Measurements from ENCODE around the gene SRP68.

The SRP68 gene

DNA sequence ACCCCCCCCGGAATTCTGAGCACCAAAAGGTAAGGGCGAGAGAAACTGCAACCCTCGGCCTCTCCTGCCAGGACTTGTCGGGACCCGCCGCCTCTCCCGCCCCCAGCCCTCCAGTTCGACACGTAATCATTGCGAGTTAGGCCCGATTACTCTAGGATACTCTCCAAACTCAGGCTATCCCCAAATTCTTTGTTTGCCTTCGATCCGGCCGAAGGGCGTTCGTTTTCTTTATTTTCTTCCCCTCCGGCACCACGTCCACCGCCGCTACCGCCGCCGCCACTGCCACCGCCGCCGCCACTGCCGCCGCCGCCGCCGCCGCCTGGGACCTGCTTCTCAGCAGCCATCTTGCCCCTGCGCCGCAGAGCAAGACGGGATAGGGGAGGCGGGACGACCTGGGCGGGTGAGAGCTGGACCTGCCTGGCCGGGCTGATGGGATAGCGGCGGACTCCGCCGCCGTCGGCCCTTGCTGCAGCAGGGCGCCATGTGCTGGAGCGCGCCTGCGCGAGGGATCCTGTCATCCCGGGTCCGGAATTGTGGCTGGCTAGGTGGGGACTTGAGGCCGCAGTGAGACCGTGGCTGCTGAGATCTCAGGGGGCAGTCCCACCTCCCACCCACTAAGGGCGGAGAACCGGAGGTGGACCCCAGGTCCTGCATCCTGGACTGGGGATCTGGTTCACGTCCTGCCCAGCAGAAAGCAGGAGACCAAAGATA lies at the start of gene SRP68:
TSS of gene SRP68 (minus strand) at position 370 of the 711 bp plus-strand sequence. CDS start at position 344, 26 bp downstream.
- DNase-seq = peak; percentile 90

DNA sequence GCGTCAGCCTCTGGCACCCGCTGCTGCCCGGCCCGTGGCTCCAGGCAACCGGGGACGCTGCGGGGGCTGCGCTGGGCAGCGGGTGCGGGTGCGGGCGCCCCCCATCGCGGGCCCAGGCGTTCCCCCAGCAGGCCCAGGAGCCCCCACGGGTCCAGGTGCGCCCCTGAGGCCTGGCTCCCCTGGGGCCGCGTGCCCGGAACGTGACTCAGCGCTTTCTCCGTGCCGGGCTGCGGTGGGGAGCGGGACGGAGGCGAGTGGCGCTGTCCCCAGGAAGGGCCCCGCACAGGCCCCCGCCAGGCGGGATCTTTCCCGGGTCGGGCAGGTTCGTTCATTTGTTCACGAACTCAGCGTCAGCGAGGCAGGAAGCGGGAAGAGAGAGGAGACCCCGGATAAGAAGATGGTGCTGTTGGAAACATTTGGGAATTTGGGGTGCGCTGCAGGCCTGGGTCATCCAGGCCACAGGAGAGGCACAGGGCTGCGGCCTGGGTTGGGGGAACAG lies 49.7 kb upstream of the SRP68 start:
- DNase-seq = no peak

DNA sequence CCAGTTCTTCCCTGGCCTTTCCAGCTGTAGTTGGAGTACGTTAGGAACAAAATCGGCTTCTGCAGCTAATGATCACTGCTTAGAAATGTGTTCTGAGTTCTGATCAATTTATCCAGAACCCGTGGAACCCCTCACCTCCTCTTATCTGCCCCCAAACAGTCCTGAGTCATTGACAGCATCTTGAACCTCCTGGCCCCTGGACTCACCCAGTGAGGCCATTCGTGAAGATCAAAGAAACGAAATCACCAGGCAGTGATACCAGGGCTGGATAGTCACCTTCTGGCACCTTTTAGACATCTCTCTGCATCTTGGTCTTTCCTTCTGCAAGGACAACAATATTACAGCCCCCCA lies 48.3 kb upstream of the SRP68 start:
- DNase-seq = no peak

DNA sequence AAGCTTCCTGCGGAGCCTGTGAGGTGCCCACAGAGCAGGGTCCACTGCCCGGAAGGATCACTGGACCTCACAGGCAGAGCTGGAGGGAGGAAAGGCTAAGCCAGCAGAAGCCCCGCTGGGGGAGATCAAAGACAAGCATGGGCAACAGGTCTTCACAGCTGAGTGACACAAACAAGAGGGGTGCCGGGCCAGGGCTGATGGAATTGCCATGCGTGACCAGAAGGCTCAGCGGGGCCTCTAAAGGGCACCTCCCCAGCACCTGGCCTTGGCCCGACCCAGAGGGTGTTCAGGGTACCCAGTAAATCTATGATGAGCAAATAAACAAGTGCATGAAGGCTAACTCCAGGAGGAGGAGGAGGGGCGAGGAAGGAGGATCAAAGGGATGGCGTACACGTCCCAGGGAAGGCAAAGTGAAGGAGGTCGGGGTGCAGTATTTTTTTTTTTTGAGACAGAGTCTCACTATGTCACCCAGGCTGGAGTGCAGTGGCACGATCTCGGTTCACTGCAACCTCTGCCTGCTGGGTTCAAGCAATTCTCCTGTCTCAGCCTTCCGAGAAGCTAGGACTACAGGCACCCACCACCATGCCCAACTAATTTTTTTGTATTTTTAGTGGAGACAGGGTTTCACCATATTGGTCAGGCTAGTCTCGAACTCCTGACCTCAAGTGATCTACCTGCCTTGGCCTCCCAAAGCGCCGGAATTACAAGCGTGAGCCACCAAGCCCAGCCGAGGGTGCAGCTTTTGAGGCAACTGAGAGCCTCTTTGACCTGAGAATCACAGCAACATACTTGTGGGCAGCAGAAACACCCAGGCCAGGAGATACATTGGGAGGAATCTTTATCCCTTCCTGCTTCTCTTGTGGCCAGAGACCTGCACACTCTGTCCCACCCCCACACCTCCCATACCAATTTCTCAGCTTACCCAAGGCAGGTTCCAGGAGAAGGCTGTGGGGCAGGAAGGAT lies 47.4 kb upstream of the SRP68 start:
- DNase-seq = no peak

DNA sequence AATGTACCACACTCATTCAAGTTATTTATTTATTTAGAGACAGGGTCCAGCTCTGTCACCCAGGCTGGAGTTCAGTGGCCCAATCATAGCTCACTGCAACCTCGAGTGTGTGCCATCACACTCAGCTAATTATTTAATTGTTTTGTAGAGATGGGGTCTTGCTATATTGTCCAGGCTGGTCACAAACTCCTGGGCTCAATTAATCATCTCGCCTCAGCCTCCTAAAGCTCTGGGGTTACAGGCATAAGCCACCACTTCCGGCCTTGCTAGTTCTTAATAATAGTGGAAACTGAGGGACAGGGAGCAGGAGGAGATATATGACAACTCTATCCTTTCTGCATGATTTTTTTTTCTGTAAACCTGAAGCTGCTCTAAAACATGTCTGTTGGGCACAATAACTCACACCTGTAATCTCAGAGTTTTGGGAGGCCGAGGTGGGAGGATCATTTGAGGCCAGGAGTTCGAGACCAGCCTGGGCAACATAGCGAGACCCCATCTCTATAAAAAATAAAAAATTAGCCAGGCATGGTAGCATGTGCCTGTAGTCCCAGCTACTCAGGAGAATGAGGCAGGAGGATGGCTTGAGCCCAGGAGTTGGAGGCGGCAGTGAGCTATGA lies 42.9 kb upstream of the SRP68 start:
- no peak for DNase-seq

DNA sequence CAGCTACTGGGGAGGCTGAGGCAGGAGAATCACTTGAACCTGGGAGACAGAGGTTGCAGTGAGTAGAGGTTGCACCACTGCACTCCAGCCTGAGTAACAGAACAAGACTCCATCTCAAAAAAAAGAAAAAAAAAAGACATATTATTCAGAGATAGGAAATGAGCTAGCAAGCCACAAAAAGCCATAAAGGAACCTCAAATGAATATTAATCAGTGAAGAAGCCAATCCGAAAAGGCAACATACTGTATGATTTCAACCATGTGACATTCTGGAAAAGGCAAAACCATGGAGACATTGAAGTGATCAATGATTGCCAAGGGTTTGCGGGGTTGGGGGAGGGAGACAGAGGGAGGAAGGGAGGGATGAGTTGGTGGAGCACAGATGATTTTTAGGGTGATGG lies 39.6 kb upstream of the SRP68 start:
- DNase-seq = no peak

DNA sequence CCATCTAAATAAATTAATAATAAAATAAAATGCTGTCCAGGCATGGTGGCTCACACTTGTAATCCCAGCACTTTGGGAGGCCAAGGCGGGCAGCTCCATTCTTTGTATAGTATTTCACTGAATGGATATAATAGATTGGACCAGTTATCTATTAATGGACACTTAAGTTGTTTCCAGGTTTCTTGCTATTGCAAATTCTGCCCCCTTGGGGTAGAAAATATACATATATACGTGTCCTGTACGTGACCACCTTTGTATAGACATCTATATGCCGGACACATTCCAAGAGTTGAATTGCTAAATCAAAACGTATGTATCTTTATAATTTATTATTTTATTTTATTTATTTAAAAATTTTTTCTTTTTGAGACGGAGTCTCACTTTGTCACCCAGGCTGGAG lies 35.2 kb upstream of the SRP68 start:
- DNase-seq = no peak

DNA sequence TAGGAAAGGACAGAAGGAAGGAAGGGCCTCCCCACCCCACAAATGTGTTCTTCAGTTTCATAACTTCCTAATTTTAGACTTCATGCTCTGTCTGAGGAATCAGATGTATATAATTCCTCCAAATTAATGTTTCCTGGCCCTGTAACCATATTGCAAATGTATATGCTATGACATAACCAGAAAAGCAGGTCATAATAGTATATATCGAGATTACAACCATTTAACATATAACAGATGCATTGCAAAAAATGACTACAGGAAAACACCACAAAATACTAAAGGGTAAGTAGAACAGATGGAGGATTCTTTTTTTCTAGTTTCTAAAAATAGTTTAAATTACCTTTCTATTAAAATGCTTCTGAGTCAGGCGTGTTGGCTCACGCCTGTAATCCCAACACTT lies 34.4 kb upstream of the SRP68 start:
- DNase-seq = no peak

DNA sequence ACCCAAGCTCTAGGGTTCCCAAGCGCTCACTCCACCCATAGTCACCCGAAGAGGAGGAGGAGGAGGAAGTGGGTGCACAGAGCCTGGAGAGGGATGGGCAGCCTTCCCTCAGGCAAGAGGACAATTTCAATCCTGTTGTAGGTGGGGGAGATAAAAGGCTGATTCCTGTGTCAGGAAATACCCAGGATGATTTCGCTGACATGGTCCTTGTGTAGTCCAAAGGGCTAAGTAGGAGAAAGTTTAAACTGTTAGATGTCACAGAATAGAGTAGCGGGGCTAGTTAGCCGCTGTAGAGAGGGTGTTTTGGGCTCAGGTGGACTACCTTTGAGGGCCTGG lies 32.5 kb upstream of the SRP68 start:
- DNase-seq = no peak

DNA sequence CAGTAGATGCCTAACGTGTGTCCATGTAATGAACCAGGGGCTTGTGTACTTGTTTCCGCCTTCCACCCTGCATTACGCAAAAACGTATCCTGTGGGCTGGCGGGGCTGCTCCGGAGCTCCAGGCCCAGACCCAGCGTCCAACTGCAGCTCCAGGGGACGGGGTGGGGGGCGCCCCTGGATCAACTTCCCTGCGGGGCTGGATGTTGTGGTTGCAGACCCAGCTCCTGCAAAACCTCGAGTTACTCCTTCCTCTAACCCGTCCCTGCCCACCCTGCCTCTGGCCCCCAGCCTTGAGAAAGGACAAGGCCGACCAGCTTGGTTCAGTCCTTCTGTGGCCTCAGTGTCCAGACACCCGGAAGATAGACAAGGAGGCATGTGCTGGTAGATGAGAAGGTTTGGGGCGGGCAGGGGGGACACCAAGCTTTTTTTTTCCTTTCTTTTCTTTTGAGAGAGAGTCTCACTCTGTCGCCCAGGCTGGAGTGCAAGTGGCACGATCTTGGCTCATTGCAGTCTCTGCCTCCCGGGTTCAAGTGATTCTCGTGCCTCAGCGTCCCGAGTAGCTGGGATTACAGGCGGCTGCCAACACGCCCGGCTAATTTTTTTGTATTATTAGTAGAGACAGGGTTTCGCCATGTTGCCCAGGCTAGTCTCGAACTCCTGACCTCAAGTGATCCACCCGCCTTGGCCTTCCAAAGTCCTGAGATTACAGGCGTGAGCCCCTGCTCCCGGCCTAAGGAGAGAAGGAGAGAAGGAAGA lies 32.0 kb upstream of the SRP68 start:
- DNase-seq = no peak

DNA sequence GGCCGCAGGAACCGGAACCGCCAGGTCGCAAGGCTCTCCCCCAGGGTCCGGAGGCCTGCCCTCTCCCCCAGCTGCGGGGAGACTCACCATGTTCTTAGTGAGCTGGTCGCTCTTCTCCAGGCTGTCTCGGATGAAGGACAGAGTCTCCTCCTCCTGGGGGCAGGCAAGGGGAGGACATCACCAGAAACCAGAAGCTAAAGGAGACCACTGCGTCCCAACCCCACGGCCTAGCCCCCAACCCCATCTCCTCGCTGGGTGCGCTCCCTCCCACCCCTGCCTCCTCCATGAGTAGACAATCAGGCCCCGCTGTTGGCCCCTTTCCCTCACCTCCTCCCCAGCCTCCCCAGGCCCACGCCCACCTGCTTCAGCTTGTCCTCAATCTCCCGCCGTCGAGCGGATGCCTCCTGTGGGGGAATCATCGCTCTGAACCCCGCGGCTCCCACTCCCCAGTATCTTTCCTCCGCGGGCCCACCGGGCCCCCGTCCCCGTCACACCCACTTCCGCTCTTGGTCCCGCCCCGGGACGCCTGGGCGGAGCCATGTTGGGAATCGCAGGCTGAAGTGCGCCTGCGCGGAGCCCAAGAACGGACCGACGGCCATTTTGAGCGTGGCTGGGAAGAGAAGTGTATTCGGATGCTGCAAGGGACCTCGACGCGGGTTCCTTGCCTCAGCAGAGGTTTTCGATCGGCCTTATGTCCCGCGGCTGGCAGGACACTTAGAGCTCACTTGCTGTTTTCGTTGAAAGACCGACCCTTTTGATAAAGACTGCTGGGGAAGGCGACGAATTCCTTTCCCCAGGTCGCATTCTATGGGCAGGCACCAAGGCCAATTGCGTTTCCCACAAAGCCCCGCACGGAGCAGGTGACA lies 31.2 kb upstream of the SRP68 start, which contains the start of gene EXOC7:
TSS of gene EXOC7 (minus strand) at position 514 of the 866 bp plus-strand sequence. CDS start at position 419, 95 bp downstream.
- peak; percentile 82 for DNase-seq

DNA sequence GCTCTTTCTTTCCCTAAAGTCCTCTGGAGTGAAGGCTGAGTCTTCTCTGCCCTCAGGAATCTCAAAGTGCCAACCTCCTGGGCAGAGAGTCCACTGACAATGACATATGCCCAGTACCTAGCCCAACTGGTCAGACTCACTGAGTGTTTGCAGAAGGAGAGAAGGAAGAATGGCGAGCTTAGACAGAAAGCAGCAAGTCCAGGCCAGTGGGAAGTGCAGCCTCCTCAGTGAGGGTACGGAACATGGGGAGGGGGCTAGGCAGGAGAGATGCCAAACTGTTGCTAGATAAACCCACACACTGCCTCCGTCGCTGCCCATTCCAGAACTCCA lies 30.6 kb upstream of the SRP68 start:
- no peak for DNase-seq

DNA sequence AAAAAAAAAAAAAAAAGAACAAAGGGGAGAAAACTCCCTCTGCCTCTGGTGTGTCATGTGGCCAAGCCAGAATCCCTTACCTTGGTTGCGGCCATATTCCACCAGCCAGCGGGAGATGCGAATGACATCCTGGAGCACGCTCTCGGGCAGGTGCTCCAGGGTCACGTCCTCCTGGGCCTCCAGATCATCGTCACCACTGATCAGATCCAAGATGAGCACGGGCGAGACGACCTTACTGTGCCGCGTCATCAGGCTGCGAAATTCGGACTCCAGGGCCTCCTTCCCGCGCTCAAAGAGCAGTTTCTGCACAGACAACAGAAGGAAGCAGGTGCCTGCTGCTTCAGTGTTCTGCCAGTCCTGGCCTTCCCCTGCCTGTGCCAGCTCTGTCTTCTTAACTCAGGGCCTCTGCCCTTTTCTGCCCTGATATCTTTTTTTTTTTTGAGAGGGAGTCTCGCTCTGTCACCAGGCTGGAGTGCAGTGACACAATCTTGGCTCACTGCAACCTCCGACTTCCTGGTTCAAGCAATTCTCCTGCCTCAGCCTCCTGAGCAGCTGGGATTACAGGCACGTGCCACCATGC lies 25.5 kb upstream of the SRP68 start:
- DNase-seq = no peak

DNA sequence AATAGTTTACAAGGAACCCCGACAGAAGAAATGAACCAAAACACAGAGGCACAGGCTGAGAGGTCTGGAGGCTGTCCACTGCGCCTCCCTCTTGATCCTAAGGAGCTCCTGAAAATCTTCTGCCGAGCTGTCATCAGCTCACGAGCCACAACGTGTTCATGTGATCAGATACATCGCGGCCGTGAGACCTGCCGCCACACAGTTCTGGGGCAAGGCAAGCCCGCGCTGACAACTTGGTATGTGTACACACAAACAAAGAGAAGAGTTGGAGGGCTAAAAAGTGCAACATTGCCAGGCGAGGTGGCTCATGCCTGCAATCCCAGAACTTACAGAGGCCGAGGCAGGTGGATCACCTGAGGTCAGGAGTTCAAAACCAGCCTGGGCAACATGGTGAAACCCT lies 23.6 kb upstream of the SRP68 start:
- DNase-seq = no peak

DNA sequence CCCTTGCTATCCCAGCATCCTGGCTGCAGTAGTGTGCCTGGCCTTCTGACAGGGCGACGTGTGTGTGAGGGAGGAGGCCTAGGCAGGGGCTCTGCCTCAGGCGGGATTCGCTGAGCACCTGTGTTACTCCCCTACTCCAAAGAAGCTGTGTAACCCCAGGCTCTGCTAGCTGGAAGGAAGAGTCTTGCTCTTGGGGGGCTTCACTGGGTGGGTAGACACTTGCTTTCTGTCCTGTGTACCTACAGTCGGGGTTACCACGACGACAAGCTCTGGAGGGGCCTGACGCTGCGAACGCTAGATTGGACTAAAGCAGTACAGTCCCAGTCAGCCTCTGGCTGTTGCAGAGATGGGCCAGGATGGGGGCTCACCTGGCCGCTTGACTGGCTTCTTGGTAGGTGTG lies 21.7 kb upstream of the SRP68 start:
- DNase-seq = no peak

DNA sequence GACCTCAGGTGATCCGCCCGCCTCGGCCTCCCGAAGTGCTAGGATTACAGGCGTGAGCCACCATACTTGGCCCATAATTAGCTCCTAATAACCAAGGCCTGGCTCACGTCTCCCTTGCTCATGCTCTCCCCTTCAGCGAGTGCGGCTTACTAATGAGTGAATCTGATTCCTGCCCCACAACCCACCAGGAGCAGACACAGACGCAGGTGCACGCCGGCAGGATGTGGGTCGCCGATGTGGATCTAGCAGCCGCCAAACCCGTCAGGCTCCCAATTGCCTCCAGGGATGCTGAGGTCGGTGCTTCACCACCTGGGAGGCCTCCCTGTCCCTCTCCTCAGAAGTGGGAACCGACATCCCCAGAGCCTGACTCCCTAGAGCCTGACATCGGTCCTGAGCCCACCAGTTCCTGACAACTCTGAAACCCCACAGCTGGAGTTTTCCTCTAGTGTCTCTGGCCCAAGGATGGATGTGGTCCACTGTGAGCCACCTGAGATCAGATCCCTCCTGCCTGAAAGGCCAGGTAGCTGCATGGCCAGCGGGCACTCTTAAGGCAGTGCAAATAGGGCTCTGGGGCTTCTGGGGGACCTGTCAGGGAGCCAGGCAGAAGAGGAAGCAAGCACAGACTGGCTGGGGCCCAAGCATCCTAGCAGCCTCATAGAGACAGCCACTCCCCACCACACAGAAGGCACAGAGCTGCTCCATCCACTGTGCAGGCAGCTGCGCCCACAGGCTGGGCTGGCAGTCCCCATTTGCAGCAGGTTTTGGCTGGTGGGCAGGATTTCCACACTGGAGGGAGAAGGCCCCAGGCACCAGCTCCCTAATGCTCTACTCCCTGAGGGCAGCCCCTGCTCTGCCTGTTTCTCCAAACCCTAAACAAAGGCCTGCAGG lies 20.5 kb upstream of the SRP68 start:
- DNase-seq = no peak

DNA sequence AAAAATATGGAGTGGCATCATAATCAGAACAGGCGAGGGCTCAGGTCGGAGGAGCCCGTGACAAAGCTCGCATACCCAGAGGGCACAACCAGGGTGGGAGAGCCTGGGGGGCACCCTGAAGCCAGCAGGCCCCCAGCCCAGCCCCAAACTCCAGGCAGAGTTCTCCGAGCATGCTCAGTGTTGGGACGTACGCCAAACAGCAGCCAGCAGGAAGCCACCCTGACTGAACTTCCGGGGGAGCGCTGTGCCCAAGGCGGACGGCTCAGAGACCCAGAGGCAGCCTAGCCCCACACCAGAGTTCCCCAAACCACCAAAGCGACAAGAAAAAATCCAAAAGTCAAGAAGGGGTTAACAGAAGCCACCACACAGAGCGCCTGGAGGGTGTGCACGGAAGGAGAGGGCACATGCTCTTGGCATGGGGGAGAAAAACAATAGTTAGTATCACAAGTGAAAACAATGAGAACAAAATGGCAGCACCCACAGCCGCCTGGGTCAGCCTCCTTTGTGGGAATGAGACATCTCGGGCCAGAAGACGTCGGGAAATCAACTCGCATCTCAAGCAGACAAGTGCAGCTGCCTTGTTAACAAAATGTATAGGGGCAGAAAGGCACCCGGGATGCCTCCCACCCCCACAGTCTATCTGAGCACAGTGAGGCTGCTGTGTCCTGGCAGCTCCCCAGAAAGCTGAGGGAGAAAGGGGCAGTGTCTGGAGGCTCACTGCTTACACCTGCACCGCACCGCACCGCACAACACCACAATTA lies 19.4 kb upstream of the SRP68 start:
- no peak for DNase-seq

DNA sequence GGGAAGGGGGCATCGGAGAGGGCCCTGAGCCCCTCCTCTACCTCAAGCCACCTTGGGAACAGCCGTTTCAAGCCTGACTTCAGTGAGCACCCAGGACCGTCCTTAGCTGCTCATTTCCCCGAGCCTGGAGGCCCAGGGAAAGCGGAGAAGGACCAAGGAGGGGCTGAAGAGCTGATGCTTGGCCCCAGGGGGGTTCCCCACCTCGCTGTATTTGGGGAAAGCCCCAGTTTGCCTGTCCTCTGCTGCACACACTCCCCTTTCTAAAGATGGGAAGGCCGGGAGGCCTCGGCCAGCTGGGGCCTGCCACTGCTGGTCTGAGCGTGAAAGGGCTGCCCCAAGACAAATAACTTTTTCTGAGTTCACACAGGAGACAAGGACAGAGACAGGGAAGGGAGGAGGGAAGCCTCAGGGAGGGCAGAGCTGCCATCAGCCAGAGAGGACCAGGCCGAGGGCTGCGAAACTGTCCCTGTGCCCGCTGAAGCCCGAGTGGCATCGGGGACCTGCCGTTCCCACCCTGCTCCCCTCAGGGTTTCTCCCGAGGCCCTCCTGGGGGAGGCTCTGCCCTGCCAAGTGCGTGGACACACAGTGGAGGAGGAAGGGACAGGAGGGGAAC lies 18.3 kb upstream of the SRP68 start:
- no peak for DNase-seq

All from NCI-H1105 treated with DMSO at 0.1 percent for 48 hours (cell line).